Immature natural killer cell (primary cell): ENCODE data around the gene RFX2. TPM values are rescaled to one million over a fixed set of nuclear protein-coding genes. Genes with fewer than 3 reads are reported as not detected.
A peak's percentile ranks its signal among the peaks of the same experiment; 100 is the strongest.

ENCODE experiments used
- DNase-seq, 3 donors: peaks; one replicate each; pipeline ENCODE4 v3.0.0; 2022; ENCODE audit warnings: mixed read lengths in 1 of 3
- H3K27ac Mint-ChIP-seq, 6 donors: one replicate each; pipeline ENCODE4 v1.8.0; 2020; ENCODE audit warnings: mixed read lengths in 6 of 6, mild to moderate bottlenecking in 5 of 6, inconsistent platforms in 4 of 6, moderate library complexity in 3 of 6
- H3K27me3 Mint-ChIP-seq, 3 donors: one replicate each; pipeline ENCODE4 v1.8.0; 2020 to 2021; ENCODE audit warnings: low read depth in 3 of 3, mild to moderate bottlenecking in 3 of 3, mixed read lengths in 3 of 3, moderate library complexity in 3 of 3, inconsistent platforms in 1 of 3
- H3K36me3 Mint-ChIP-seq, 3 donors: one replicate each; pipeline ENCODE4 v1.8.0; 2020; ENCODE audit warnings: mixed read lengths in 3 of 3, inconsistent platforms in 2 of 3, mild to moderate bottlenecking in 2 of 3
- H3K4me1 Mint-ChIP-seq, 2 donors: one replicate each; pipeline ENCODE4 v1.8.0; 2020; ENCODE audit warnings: inconsistent platforms in 2 of 2, mild to moderate bottlenecking in 2 of 2, mixed read lengths in 2 of 2, moderate library complexity in 1 of 2
- H3K4me3 Mint-ChIP-seq, 5 donors: one replicate each; pipeline ENCODE4 v1.8.0; 2020; ENCODE audit warnings: mild to moderate bottlenecking in 5 of 5, mixed read lengths in 5 of 5, inconsistent platforms in 3 of 5, moderate library complexity in 3 of 5
- H3K9me3 Mint-ChIP-seq, 6 donors: one replicate each; pipeline ENCODE4 v1.8.0; 2020; ENCODE audit warnings: mild to moderate bottlenecking in 6 of 6, mixed read lengths in 6 of 6, inconsistent platforms in 4 of 6, moderate library complexity in 3 of 6
- polyA plus RNA-seq, 3 donors: library from polyadenylated mRNA; unstranded; fragments of 300-500 nt; fragmentation: Illumina TruSeq; gene quantifications; one replicate each; pipeline ENCODE4 v1.2.3, GENCODE V29; 2021

Gene RFX2
- polyA plus RNA-seq, 3 donors from 2014 or later = 2.2 to 3.9 TPM; not detected in 1

DNA sequence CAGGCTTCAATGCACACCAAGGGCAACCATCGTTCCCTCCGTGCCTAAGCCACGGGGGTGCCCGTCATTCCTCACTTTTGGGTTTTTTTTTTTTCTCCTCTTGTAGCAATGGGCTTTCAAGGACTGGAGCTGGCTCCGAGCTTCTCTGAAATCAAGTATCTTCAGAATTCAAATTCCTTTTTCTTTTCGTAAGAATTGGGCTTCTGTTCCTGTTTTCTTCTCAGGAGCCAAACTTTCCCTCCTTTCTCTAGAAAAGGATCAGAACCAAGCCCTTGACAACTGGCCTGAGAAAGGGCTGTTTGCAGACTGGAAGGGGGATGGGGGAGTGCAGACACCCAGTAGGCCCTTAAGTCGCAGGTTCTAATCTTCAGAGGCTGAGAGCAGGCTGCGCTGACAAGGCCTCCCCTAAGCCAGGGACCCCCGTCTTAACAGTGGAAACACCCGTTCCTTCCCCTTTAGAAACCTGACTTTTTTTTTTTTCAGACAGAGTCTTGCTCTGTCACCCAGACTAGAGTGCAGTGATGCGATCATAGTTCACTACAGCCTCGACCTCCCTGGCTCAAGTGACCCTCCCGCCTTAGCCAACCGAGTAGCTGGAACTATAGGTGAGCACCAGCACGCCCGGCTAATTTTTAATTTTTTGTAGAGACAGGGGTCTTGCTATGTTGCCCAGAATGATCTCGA lies 51.6 kb downstream of the RFX2 start:
- no peak for DNase-seq
- peaks cover 0 to 10% of the 10 kb centered on the region in 2 donors for H3K4me1 Mint-ChIP-seq
- H3K27ac Mint-ChIP-seq = no peak overlapping the region
- no peaks in the 10 kb centered on the region for H3K9me3 Mint-ChIP-seq
- H3K36me3 Mint-ChIP-seq = no peaks in the 10 kb centered on the region
- H3K4me3 Mint-ChIP-seq = no peak overlapping the region
- H3K27me3 Mint-ChIP-seq = peaks cover 2 to 13% (median 5%) of the 10 kb centered on the region in 3 donors

DNA sequence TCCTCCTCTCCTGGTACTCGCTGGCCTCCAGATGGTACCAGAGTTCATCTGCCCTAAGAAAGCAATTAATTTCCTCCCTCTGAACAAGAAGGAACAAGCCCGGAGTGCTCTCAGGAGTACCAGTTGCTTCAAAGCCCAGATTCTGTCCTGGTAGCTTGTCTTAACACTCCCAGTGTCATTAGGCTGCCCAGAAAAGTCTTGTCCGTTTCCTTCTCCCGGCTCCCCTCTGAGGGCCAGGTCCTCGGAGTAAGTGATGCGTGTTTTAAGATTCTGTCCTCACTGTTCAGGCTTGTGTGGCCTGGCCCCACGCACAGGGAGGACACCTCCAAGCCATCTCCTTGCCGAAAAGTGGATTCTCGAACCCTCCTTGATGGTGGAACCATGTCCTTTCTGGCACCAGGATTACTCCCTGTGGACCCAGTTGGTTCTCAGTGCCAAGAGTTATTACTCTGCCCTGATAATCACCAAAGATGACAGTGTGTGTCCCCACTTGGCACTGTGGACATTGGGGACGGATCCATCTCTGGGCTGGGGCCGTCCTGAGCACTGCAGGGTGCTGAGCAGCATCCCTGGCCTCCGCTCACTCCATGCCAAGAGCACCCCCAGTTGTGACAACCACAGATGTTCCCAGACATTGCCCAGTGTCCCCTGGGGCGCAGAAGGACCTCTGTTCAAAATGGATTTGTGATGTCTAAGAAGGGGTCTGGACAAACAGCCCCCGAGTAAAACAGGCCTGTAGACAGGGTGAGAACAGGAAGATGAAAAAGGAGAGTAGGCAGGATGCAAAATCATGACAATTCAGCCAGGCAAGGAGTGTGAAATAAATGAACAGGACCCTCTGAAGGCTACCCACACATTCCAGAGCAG lies 52.4 kb downstream of the RFX2 start:
- Mint-ChIP-seq H3K27ac (no peak overlapping the region), H3K4me1 (peaks cover 0 to 10% of the 10 kb centered on the region in 2 donors), H3K4me3 (no peak overlapping the region)

DNA sequence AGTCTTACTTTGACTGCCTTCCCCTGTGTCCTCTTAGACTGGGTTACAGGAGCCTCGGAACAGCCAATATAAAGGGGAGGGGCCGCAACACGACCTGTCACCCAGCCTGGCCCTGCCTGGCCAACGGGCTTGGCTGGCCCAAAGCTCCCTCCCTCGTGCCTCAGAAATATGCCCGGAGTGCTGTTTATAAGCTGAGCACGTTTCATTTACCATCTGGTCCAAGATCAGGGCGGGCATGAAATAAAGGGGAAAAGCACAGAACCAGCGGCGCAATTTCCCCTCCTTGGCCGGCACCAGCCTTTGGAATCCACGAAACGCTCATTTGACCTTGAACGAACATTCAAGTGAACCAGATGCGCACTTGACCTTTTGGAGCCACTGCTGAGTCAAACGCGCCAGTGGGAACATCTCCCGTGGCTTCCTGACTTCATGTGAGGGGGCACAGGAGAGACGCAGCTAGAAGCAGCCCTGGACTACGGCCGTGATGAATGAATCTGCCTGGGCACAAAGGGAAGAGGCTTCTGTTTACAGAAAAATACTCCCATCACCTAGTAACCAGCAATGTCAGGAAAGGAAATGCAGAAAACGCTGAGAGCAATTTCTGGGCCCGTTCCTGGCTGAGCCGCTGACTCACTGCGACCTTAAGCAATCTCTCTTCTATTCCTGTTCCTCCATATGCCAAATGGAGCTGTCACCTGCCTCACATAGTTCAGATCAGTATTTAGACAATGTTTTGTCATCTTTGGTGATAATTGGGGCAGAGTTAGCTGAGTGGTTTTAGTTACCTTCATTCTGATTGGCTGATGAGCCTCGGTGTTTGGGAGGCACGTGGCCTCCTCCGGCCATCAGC lies 53.3 kb downstream of the RFX2 start:
- H3K36me3 Mint-ChIP-seq = no peaks in the 10 kb centered on the region
- no peak overlapping the region for H3K4me3 Mint-ChIP-seq
- no peaks in the 10 kb centered on the region for H3K9me3 Mint-ChIP-seq
- peaks cover 1 to 4% (median 2%) of the 10 kb centered on the region in 3 donors for H3K27me3 Mint-ChIP-seq
- peaks cover 0 to 3% of the 10 kb centered on the region in 2 donors for H3K4me1 Mint-ChIP-seq
- DNase-seq = no peak
- H3K27ac Mint-ChIP-seq = no peak overlapping the region

More for the DNA sequence above, 52.4 kb downstream of the RFX2 start:
- no peaks in the 10 kb centered on the region for H3K9me3 Mint-ChIP-seq
- H3K27me3 Mint-ChIP-seq = peaks cover 1 to 10% (median 5%) of the 10 kb centered on the region in 3 donors
- no peaks in the 10 kb centered on the region for H3K36me3 Mint-ChIP-seq
- DNase-seq = no peak

DNA sequence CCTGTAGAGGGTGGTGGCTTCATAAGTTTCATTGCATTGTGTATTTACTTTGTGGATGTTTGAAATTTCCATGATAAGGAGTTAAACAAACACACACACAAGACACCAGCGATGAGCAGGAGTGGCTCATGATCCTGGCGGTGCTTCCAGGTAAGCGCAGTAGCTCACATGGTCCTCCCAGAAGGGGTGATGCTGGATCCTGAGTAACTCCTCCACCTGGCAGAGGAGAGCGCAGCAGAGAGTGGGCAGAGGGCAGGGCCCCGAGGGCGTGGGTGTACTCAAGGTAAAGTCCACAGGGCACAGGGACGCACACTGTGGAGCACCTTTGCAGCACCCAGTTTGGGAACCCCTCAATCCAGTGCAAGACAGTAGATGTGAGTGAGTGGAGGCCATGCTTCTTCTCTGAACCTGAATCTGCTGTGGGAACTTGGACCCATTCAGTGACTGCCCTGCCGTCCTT lies 54.0 kb downstream of the RFX2 start:
- Mint-ChIP-seq H3K27me3 (peaks cover 0 to 4% (median 3%) of the 10 kb centered on the region in 3 donors), H3K4me3 (no peak overlapping the region), H3K27ac (peak overlapping the region in 1 of 6 donors; percentile 11), H3K4me1 (no peaks in the 10 kb centered on the region), H3K36me3 (no peaks in the 10 kb centered on the region), H3K9me3 (no peaks in the 10 kb centered on the region)
- DNase-seq = no peak

DNA sequence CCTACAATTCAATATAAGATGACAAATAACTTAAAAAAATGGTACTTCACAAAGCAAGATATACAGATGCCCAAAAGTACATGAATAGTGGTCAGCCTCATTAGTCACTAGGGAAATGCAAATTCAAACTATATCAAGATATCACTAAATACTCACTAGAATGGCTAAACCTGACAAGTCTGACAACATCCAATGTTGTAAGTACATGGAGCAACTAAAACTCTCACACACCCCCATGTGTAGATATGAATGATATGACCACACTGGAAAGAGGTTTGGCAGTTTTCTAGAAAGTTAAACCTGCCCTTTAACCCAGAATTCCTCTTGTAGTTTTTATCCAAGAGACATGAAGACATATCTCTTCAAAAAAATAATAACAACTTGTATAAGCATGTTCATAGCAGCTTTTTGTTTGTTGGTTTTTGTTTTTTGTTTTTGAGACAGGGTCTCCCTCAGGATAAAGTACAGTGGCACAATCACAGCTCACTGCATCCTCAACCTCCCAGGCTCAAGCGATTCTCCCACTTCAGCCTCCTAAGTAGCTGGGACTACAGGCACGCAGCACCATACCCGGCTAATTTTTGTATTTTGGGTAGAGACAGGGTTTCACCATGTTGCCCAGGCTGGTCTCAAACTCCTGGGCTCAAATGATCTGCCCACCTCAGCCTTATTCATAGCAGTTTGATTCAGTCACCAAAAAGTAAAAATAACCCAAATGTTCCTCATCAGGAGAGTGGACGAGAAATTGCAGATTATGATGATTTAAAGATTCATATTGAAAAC lies 55.1 kb downstream of the RFX2 start:
- Mint-ChIP-seq H3K4me3 (no peak overlapping the region), H3K9me3 (no peaks in the 10 kb centered on the region), H3K4me1 (no peaks in the 10 kb centered on the region), H3K36me3 (no peaks in the 10 kb centered on the region), H3K27ac (no peak overlapping the region), H3K27me3 (peaks cover 0 to 7% (median 3%) of the 10 kb centered on the region in 3 donors)
- DNase-seq = no peak

DNA sequence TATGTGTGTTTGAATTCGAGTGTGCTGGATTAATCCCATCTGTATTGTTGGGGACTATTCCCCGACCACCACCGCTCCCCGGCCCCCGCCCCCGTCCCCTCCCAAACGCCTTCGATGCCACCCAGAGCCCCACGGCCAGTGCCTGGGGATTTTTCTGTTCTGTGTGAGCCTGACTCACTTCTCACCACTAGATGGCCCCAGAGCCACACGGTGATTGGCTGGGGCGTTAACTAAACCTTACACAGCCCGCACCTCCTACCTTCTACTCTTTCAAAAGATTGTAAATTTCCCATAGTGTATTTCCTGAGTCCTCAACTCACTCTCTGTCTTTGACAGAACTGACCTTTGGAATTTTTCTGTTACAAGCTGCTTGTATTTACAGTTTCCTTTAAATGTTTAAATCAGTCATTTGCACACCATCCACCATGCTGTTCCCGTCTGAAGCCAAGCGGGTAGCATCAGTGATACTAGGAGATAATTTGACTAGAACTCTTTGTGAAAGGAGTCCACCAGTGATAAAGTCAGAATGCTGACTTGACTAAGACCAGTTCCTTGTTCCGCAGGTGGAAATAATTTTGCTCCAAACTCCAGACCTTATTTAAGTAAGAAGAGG lies 61.4 kb downstream of the RFX2 start:
- Mint-ChIP-seq H3K4me3 (no peak overlapping the region), H3K36me3 (no peaks in the 10 kb centered on the region), H3K27ac (no peak overlapping the region), H3K9me3 (no peaks in the 10 kb centered on the region), H3K4me1 (no peaks in the 10 kb centered on the region), H3K27me3 (peaks cover 0 to 9% (median 2%) of the 10 kb centered on the region in 3 donors)
- peak; percentile 67 to 71 (median 67) for DNase-seq

DNA sequence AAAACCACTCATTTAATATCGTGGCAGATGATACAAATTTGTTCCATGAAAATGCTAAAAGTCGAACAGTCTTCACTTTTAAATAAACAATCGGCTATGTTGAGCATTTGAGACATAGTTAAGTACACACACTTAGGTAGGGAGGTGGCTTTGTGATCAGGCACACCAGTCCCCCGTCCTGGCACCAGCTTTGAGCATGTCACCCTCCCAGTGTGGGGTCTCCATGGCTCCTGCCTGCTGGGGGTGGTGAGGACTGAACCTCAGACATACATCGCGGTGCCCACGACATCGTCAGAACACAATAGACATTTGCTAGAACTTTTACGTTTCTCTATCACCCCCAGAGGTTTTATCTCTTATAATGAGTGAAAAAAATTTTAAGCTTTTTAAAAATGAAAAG lies 62.0 kb downstream of the RFX2 start:
- no peak for DNase-seq
- Mint-ChIP-seq H3K27ac (no peak overlapping the region), H3K9me3 (no peaks in the 10 kb centered on the region), H3K4me3 (no peak overlapping the region), H3K27me3 (peaks cover 0 to 9% (median 2%) of the 10 kb centered on the region in 3 donors), H3K36me3 (no peaks in the 10 kb centered on the region), H3K4me1 (no peaks in the 10 kb centered on the region)

DNA sequence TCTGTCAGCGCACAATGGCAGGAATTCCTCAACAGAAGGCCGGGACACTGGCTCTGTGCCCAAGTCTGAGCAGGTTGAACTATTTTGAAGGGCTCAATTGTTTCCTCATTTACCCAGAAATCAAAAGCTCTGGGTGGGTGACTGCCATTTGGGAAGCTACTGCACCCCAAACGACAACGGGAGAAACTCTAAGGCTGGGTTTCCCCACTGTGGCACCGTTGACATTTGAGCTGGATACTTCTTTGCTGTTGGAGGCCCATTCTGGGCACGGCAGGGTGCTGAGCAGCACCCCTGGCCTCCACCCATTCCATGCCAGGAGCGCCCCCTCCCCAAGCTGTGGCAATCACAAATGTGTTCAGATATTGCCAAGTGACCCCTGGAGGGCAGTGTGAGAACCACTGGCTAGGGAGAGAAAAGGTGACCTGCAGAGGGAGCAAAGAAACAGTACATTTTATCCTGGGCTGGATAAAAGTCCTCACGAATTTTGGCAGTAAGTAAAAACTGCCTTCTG lies 62.5 kb downstream of the RFX2 start:
- Mint-ChIP-seq H3K27me3 (peaks cover 0 to 9% (median 2%) of the 10 kb centered on the region in 3 donors), H3K4me1 (no peaks in the 10 kb centered on the region), H3K36me3 (no peaks in the 10 kb centered on the region), H3K9me3 (no peaks in the 10 kb centered on the region), H3K27ac (no peak overlapping the region), H3K4me3 (no peak overlapping the region)
- DNase-seq = no peak

DNA sequence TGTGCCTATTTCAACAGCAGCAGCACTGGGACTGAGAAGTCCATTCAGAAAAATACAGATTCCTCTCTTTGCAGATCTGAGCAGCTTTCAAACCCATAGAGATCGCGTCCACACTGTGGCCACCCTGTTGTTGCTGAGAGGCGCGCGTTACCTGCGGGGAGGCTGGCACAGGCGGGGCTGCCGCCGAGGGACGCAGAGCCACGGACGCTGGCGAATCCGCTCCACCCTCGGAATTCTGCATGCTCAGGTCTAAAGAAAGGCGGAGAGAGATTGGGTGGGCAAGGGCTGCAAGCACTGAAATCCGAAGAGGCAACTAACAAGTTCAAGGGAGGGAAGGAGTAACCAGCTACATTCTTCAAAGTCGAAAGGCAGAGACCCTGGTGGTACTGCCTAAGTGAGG lies 63.0 kb downstream of the RFX2 start:
- Mint-ChIP-seq H3K9me3 (no peaks in the 10 kb centered on the region), H3K36me3 (no peaks in the 10 kb centered on the region), H3K27me3 (peaks cover 0 to 9% (median 2%) of the 10 kb centered on the region in 3 donors), H3K27ac (no peak overlapping the region), H3K4me3 (no peak overlapping the region), H3K4me1 (no peaks in the 10 kb centered on the region)
- no peak for DNase-seq

DNA sequence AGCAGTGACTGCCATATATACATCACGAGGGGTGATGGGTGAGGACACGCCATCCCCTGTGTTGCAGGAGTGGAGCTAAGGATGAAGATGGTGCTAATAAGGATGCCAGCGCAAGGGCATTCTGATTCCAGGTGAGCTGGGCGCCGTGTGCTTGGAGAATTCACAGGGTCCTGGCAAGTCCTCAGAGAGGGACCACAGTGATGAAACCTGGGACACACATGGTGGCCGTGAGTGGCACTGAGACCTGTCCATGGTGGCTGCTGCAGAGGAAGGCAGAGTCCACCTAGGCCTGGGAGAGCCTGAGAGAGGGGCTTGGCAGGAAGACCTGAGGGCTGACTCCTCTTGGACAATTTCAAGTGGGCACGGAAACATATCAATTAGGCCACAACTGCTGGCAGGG lies 65.2 kb downstream of the RFX2 start:
- no peak overlapping the region for H3K4me3 Mint-ChIP-seq
- peaks cover 0 to 3% (median 0%) of the 10 kb centered on the region in 3 donors for H3K27me3 Mint-ChIP-seq
- DNase-seq = no peak
- H3K27ac Mint-ChIP-seq = no peak overlapping the region
- no peaks in the 10 kb centered on the region for H3K36me3 Mint-ChIP-seq
- no peaks in the 10 kb centered on the region for H3K4me1 Mint-ChIP-seq
- no peaks in the 10 kb centered on the region for H3K9me3 Mint-ChIP-seq

DNA sequence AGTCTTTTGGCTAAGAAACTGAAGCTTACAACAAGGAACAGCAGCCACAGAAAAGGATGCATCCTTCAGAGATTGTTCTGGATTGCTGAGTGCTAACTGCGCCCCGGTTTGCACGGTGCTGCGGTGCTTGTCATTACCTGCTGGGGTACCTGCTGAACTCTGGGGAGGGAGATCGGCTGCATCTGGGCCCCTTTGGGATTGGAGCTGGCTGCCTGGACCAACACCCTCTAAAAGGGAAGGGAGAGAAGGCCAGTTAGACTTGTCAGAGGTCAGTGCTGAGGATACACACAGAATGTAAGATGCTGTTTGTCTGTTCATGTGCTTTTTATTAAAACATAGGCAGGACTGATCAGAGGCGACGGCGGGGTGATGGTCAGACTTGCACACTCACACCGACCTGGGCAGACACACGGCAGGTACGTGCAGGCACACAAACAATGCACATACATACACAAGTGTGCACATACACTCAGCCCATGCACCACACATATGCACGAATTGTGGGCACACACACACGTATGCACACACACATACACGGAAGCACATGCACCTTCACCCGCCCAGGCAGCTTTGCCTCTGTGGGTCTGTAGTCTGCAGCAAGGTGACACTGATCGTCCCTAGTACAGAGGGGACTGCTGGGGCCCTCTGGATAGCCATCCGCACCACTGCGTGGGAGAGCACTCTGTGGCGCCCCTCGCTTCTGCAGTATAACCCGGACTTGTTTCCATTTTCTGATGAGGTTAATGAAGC lies 66.1 kb downstream of the RFX2 start:
- Mint-ChIP-seq H3K27ac (peak overlapping the region in 1 of 6 donors; percentile 23), H3K27me3 (peaks cover 0 to 2% (median 0%) of the 10 kb centered on the region in 3 donors), H3K9me3 (no peaks in the 10 kb centered on the region), H3K4me3 (no peak overlapping the region), H3K4me1 (no peaks in the 10 kb centered on the region), H3K36me3 (peaks cover 0 to under 1% (median 0%) of the 10 kb centered on the region in 3 donors)
- DNase-seq = no peak
